ENCODE results near the gene TRIM8.

The TRIM8 gene

GRCh38 chr10:102626026-102626685, 18.1 kb upstream of the TRIM8 start:
- Histone ChIP-seq H3K9me2 (ENCODE audit: low read depth, low read length) (no peaks in the 10 kb centered on the region), H3K9me3 (ENCODE audit: low read length) (no peaks in the 10 kb centered on the region), H3K36me3 (ENCODE audit: insufficient read depth, low read length) (no peaks in the 10 kb centered on the region), H4K20me1 (ENCODE audit: insufficient read depth, low read length) (no peaks in the 10 kb centered on the region), H3K4me2 (ENCODE audit: low read length) (no peak overlapping the region), H3K79me2 (ENCODE audit: insufficient read depth, low read length) (no peaks in the 10 kb centered on the region), H3K27ac (ENCODE audit: low read depth, low read length, poor library complexity, severe bottlenecking) (no peak overlapping the region), H3F3A (ENCODE audit: insufficient read depth, low read length) (no peaks in the 10 kb centered on the region), H3K9ac (ENCODE audit: low read length) (no peak overlapping the region), H2AFZ (ENCODE audit: low read length) (no peak overlapping the region), H3K4me1 (ENCODE audit: insufficient read depth, low read length, severe bottlenecking) (no peaks in the 10 kb centered on the region), H3K27me3 (ENCODE audit: insufficient read depth, low read length) (no peaks in the 10 kb centered on the region), H3K4me3 (ENCODE audit: low read depth, low read length, poor library complexity, severe bottlenecking) (no peak overlapping the region)
- TF ChIP-seq CTCF (IDR thresholded peaks at IDR 0.05; ENCODE audit: low read length) (no peak), EZH2 (IDR thresholded peaks at IDR 0.05; ENCODE audit: borderline replicate concordance, low read length) (no peak)

- Histone ChIP-seq H3K9me3 (ENCODE audit: low read length) (no peaks in the 10 kb centered on the region), H3K4me3 (ENCODE audit: low read depth, low read length, poor library complexity, severe bottlenecking) (no peak overlapping the region), H3K9ac (ENCODE audit: low read length) (no peak overlapping the region)
These were observed 17.0 kb upstream of the TRIM8 start for GRCh38 chr10:102627291-102627735.

GRCh38 chr10:102627736-102628293, 16.5 kb upstream of the TRIM8 start:
- Histone ChIP-seq H3K4me2 (ENCODE audit: low read length) (no peak overlapping the region), H3K4me3 (ENCODE audit: low read depth, low read length, poor library complexity, severe bottlenecking) (no peak overlapping the region), H3K9me2 (ENCODE audit: low read depth, low read length) (no peaks in the 10 kb centered on the region), H3K27me3 (ENCODE audit: insufficient read depth, low read length) (no peaks in the 10 kb centered on the region), H3K36me3 (ENCODE audit: insufficient read depth, low read length) (no peaks in the 10 kb centered on the region), H3K27ac (ENCODE audit: low read depth, low read length, poor library complexity, severe bottlenecking) (no peak overlapping the region), H4K20me1 (ENCODE audit: insufficient read depth, low read length) (no peaks in the 10 kb centered on the region), H2AFZ (ENCODE audit: low read length) (no peak overlapping the region), H3K9me3 (ENCODE audit: low read length) (no peaks in the 10 kb centered on the region), H3K4me1 (ENCODE audit: insufficient read depth, low read length, severe bottlenecking) (no peaks in the 10 kb centered on the region), H3K79me2 (ENCODE audit: insufficient read depth, low read length) (no peaks in the 10 kb centered on the region), H3K9ac (ENCODE audit: low read length) (no peak overlapping the region), H3F3A (ENCODE audit: insufficient read depth, low read length) (no peaks in the 10 kb centered on the region)
- no peak for TF ChIP-seq EZH2 (IDR thresholded peaks at IDR 0.05; ENCODE audit: borderline replicate concordance, low read length)
- TF ChIP-seq CTCF (IDR thresholded peaks at IDR 0.05; ENCODE audit: low read length), result no peak

More at GRCh38 chr10:102627291-102627735, 17.0 kb upstream of the TRIM8 start:
- Histone ChIP-seq H3K4me1 (ENCODE audit: insufficient read depth, low read length, severe bottlenecking) (no peaks in the 10 kb centered on the region), H4K20me1 (ENCODE audit: insufficient read depth, low read length) (no peaks in the 10 kb centered on the region), H3K4me2 (ENCODE audit: low read length) (no peak overlapping the region), H3K36me3 (ENCODE audit: insufficient read depth, low read length) (no peaks in the 10 kb centered on the region), H3K9me2 (ENCODE audit: low read depth, low read length) (no peaks in the 10 kb centered on the region), H3F3A (ENCODE audit: insufficient read depth, low read length) (no peaks in the 10 kb centered on the region), H2AFZ (ENCODE audit: low read length) (no peak overlapping the region), H3K27me3 (ENCODE audit: insufficient read depth, low read length) (no peaks in the 10 kb centered on the region), H3K27ac (ENCODE audit: low read depth, low read length, poor library complexity, severe bottlenecking) (no peak overlapping the region), H3K79me2 (ENCODE audit: insufficient read depth, low read length) (no peaks in the 10 kb centered on the region)
- TF ChIP-seq EZH2 (IDR thresholded peaks at IDR 0.05; ENCODE audit: borderline replicate concordance, low read length) (no peak), CTCF (IDR thresholded peaks at IDR 0.05; ENCODE audit: low read length) (no peak)
